GM19467 (cell line): Measurements from ENCODE around the gene DEFB118.
"Not testable (repeated sequence)": the region's sequence is repeated elsewhere in the genome, so short reads cannot be mapped to it uniquely, and the experiment has no call there.

ENCODE experiments used
- ATAC-seq: cut with Tn5 transposase; IDR thresholded peaks from one replicate; pipeline ENCODE4 v1.9.1; 2021; ENCODE audit warnings: mild to moderate bottlenecking, moderate library complexity; ENCODE audit not compliant: unreplicated experiment

DEFB118 gene

DNA sequence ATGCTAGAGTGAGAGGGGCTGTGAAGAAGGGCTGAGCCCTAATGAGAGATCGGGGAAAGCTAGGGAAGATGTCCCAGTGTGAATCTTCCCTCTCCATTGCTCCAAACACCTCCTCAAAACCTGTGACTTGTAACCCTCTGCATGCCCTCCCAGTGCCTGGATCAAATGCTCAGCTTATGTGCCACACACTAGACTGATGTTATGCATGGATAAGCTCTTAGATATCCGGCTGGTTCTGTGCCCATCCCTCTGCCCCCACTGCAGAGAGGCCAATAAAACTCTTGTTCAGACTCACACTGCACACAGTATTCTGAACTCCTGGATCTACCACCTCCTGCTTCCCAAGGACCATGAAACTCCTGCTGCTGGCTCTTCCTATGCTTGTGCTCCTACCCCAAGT is at the start of gene DEFB118:
DEFB118 (plus strand) TSS at position 301 of the 400 bp plus-strand sequence; CDS start at position 351, 50 bp downstream.
- ATAC-seq, result no peak

GRCh38 chr20:31322504-31322903 is 45.9 kb upstream of the DEFB118 start:
- ATAC-seq, result no peak

DNA sequence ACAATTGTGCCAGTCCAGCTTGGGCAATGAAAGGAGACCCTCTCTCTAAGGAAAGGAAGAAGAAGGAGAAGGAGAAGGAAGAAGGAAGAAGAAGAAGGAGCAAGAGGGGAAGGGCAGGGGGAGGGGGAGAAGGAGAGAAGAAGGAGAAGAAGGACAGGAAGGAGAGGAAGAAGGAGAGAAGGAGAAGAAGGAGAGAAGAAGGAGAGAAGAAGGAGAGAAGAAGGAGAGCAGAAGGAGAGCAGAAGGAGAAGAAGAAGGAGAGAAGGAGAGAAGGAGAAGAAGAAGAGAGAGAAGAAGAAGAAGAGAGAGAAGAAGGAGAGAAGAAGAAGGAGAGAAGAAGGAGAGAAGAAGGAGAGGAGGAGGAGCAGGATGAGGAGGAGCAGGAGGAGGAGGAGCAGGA is 37.5 kb upstream of the DEFB118 start:
- ATAC-seq, result no peak

DNA sequence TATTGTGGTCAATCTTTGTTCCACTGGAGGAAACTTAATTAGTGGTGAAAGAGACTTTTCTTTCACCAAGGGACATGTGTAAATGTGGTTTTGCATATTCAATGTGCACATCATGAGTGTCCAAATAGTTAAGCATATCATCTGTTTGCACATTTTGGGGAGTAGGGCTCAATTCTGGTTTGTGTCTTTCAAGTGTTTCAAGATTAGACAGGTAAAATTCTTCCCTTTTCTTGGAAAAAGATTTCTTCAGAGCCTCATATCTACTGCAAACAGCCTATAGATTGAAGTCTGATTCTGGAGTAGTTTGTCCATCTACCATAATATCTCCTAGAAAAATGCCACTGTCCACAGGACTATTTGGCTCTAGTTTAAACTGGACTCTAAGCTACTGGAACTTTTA is 26.9 kb upstream of the DEFB118 start:
- ATAC-seq, result no peak

- ATAC-seq, result no peak
Observed at GRCh38 chr20:31355981-31356380, 12.4 kb upstream of the DEFB118 start.

GRCh38 chr20:31363295-31363694 is 5.1 kb upstream of the DEFB118 start:
- ATAC-seq, result no peak

GRCh38 chr20:31364272-31364671 is 4.1 kb upstream of the DEFB118 start:
- ATAC-seq, result not testable (repeated sequence)

GRCh38 chr20:31374346-31374745 is 5.9 kb downstream of the DEFB118 start:
- ATAC-seq, result no peak

GRCh38 chr20:31390490-31390889 is 22.1 kb downstream of the DEFB118 start, which contains the start of gene DEFB119:
Gene DEFB119, minus strand, starts transcription at chr20:31390590. Its CDS starts 107 bp downstream, at chr20:31390483.
- no peak for ATAC-seq

- ATAC-seq, result no peak
Observed at GRCh38 chr20:31392836-31393235, 24.4 kb downstream of the DEFB118 start.

- no peak for ATAC-seq
Observed at GRCh38 chr20:31394900-31395299, 26.5 kb downstream of the DEFB118 start.

DNA sequence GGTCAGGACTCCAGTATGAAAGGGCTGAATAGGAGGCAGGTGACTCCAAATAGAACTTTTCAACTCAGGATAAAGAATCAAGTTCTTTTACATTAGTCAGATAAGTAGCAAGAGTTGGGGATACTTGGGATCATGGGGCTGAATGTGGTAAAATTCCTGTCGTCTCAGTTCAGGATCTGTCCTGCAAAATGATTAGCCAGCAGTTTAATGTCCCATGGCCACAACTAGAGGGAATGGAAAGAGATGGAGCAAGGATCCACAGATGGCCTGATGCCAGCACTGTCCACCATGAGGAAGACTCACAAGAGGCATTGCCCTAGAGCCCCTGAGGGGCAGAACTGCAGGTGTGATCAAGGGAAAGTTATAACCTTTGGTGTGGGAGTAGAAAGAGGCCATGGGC is 35.5 kb downstream of the DEFB118 start:
- ATAC-seq, result no peak

GRCh38 chr20:31406115-31406514 is 37.7 kb downstream of the DEFB118 start, which contains the start of gene DEFB121:
Gene DEFB121, minus strand, starts transcription at chr20:31406215. Its CDS starts 63 bp downstream, at chr20:31406152.
- no peak for ATAC-seq

- no peak for ATAC-seq
Observed at GRCh38 chr20:31410011-31410410, 41.6 kb downstream of the DEFB118 start.

DNA sequence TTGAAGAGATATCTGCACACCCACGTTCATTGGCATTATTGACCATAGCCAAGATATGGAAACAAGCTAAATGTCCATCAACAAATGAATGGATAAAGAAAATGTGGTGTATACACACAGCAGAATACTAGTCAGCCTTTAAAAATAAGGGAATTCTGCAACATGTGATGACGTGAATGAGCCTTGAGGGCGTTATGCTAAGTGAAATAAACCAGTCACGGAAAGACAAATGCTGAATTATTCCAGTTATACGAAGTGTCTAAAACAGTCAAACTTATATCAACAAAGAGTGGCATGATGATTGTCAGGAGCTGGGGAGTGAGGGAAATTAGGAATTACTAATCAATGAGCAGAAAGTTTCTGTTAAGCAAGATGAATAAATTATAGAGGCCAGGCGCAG is 46.0 kb downstream of the DEFB118 start:
- no peak for ATAC-seq

DNA sequence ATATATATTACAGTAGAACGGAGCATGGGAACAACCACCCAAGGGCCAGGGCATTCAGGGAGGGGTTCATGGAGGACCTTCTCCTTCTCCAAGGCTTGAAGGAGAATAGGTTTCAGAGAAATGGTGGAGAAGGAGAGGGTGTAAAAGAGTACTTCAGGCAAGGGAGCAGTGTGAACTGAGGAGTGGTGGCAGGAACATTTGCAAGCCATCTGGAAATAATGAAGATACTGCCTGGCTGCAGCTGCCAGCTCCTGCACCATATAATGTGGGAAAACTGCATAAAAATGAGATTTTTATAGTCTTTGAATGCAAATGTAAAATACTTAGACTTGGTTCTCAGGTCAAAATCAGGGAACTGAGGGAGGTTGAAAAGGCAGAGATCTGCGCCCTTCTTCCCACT is 47.3 kb downstream of the DEFB118 start:
- ATAC-seq, result no peak

- ATAC-seq, result no peak
Observed at GRCh38 chr20:31418307-31418706, 49.9 kb downstream of the DEFB118 start.
